GM19239 (cell line): ENCODE data around the gene CPLANE2.
A peak's percentile ranks its signal among the peaks of the same experiment; 100 is the strongest.
"Not testable (repeated sequence)": the region's sequence is repeated elsewhere in the genome, so short reads cannot be mapped to it uniquely, and the experiment has no call there.

Experiments
- DNase-seq: peaks from one replicate; pipeline ENCODE4 v3.0.0; 2011; ENCODE audit warnings: low spot score; ENCODE audit not compliant: insufficient read length
- FAIRE-seq: peaks from 2 replicates; lab custom pipeline; 2011; peaks lifted over from hg19 to GRCh38; lab: Jason Lieb, UNC

The CPLANE2 gene

GRCh38 chr1:16232316-16232710, 4.7 kb downstream of the CPLANE2 start:
- DNase-seq (no peak), FAIRE-seq (no peak)

- no peak for DNase-seq
- no peak for FAIRE-seq
Observed at GRCh38 chr1:16231331-16232315, 5.4 kb downstream of the CPLANE2 start.

- DNase-seq (no peak), FAIRE-seq (no peak)
Observed at GRCh38 chr1:16230744-16231143, 6.2 kb downstream of the CPLANE2 start.

- FAIRE-seq (no peak), DNase-seq (no peak)
Observed at GRCh38 chr1:16229976-16230740, 6.8 kb downstream of the CPLANE2 start.

GRCh38 chr1:16226490-16227179, 10.3 kb downstream of the CPLANE2 start:
- FAIRE-seq (no peak), DNase-seq (no peak)

GRCh38 chr1:16226129-16226489, 10.9 kb downstream of the CPLANE2 start:
- no peak for FAIRE-seq
- no peak for DNase-seq

- no peak for FAIRE-seq
- no peak for DNase-seq
Observed at GRCh38 chr1:16224472-16224871, 12.5 kb downstream of the CPLANE2 start.

- not testable (repeated sequence) for DNase-seq, FAIRE-seq
Observed at GRCh38 chr1:16222716-16223115, 14.3 kb downstream of the CPLANE2 start.

- FAIRE-seq, result no peak
- DNase-seq, result no peak
Observed at GRCh38 chr1:16221499-16221898, 15.5 kb downstream of the CPLANE2 start.

- DNase-seq, result no peak
- no peak for FAIRE-seq
Observed at GRCh38 chr1:16219968-16220500, 16.9 kb downstream of the CPLANE2 start.

GRCh38 chr1:16218674-16219071, 18.3 kb downstream of the CPLANE2 start:
- no peak for DNase-seq
- FAIRE-seq, result no peak

GRCh38 chr1:16218014-16218673, 18.8 kb downstream of the CPLANE2 start:
- no peak for FAIRE-seq

GRCh38 chr1:16217061-16217785, 19.8 kb downstream of the CPLANE2 start:
- FAIRE-seq (peak; percentile 98), DNase-seq (peak; percentile 95)

More at GRCh38 chr1:16218014-16218673, 18.8 kb downstream of the CPLANE2 start:
- no peak for DNase-seq

GRCh38 chr1:16215882-16216753, 20.9 kb downstream of the CPLANE2 start:
- peak; percentile 63 for DNase-seq
- peak; percentile 86 for FAIRE-seq

- DNase-seq, FAIRE-seq: not testable (repeated sequence)
Observed at GRCh38 chr1:16215240-16215639, 21.7 kb downstream of the CPLANE2 start.

GRCh38 chr1:16213544-16213943, 23.4 kb downstream of the CPLANE2 start:
- not testable (repeated sequence) for DNase-seq, FAIRE-seq

GRCh38 chr1:16213013-16213412, 24.0 kb downstream of the CPLANE2 start:
- DNase-seq (no peak), FAIRE-seq (no peak)
